K562 (cell line): Measurements from ENCODE around the gene IL23A. TPM values are rescaled to one million over a fixed set of nuclear protein-coding genes. Genes with fewer than 3 reads are reported as not detected.

Experiments used
- BCL6 ChIP-seq: fragments of 250-450 bp; sonication (Bioruptor Pico); IDR thresholded peaks from 2 replicates; pipeline ENCODE4 v1.4.0; 2020
- BHLHE40 ChIP-seq: IDR thresholded peaks from 2 replicates; pipeline ENCODE4 v1.6.1; 2011; ENCODE audit warnings: low read length, improper control_type of control experiment
- CEBPB ChIP-seq: fragments of 450-650 bp; IDR thresholded peaks from 2 replicates; pipeline ENCODE4 v1.6.1; 2016; ENCODE audit warnings: missing genetic modification characterization, missing compliant biosample characterization
- CTCFL ChIP-seq: IDR thresholded peaks from 2 replicates; pipeline ENCODE4 v1.6.1; 2011; ENCODE audit warnings: borderline replicate concordance, low read depth, mild to moderate bottlenecking, moderate library complexity, low read length; ENCODE audit not compliant: insufficient read depth, poor library complexity, severe bottlenecking
- CUX1 ChIP-seq: fragments of 200-800 bp; sonication (Bioruptor generic); IDR thresholded peaks from 2 replicates; pipeline ENCODE4 v1.6.1; 2016; ENCODE audit warnings: missing genetic modification characterization, missing compliant biosample characterization
- E2F8 ChIP-seq: fragments of 450-650 bp; IDR thresholded peaks from 2 replicates; pipeline ENCODE4 v1.7.1; 2018; ENCODE audit warnings: mild to moderate bottlenecking, low read depth; ENCODE audit not compliant: partially characterized antibody
- ETS1 ChIP-seq: conservative IDR thresholded peaks from 2 replicates; pipeline ENCODE4 v1.6.1; 2011; ENCODE audit warnings: low read depth, mild to moderate bottlenecking, low read length; ENCODE audit not compliant: control insufficient read depth
- FOXJ2 ChIP-seq: fragments of 200-800 bp; sonication (Bioruptor generic); IDR thresholded peaks from 2 replicates; pipeline ENCODE4 v1.6.1; 2016; ENCODE audit warnings: missing genetic modification characterization, missing compliant biosample characterization
- FOXP1 ChIP-seq: sonication (generic); formaldehyde crosslinking; IDR thresholded peaks from 2 replicates; pipeline ENCODE4 v1.8.0; 2022; ENCODE audit warnings: mild to moderate bottlenecking, missing genetic modification reagents
- NONO ChIP-seq, 2 experiments: fragments of 200-400 bp in 1 of 2; fragments of 450-650 bp in 1 of 2; formaldehyde crosslinking in 1 of 2; IDR thresholded peaks; 2 replicates each; pipeline ENCODE4 v1.6.1; 2017; ENCODE audit warnings: low read depth in 2 of 2, mild to moderate bottlenecking in 2 of 2, moderate library complexity in 2 of 2, low read length in 1 of 2
- NR2F6 ChIP-seq: fragments of 450-650 bp; formaldehyde crosslinking; IDR thresholded peaks from 2 replicates; pipeline ENCODE4 v1.4.0; 2020; ENCODE audit warnings: mild to moderate bottlenecking
- NR3C1 ChIP-seq: sonication (generic); formaldehyde crosslinking; IDR thresholded peaks from 2 replicates; pipeline ENCODE4 v1.8.1; 2022; ENCODE audit warnings: missing genetic modification reagents
- POLR2B ChIP-seq: fragments of 450-650 bp; IDR thresholded peaks from 2 replicates; pipeline ENCODE4 v1.6.1; 2018; ENCODE audit warnings: low read depth; ENCODE audit not compliant: partially characterized antibody
- RCOR1 ChIP-seq, 2 experiments: IDR thresholded peaks; 2 replicates each; pipeline ENCODE4 v1.6.1; 2012; ENCODE audit warnings: low read depth in 2 of 2, low read length in 2 of 2, borderline replicate concordance in 1 of 2, improper control_type of control experiment in 1 of 2
- ZKSCAN3 ChIP-seq: fragments of 250-450 bp; sonication (Bioruptor Pico); IDR thresholded peaks from 2 replicates; pipeline ENCODE4 v1.4.0; 2020
- ZNF75A ChIP-seq: fragments of 450-650 bp; formaldehyde crosslinking; IDR thresholded peaks from 2 replicates; pipeline ENCODE4 v1.4.0; 2020; ENCODE audit warnings: mild to moderate bottlenecking
- polyA plus RNA-seq, 8 experiments: library from polyadenylated mRNA; depleted of rRNA in 4 of 8; stranded (reverse) in 5 of 8; unstranded in 3 of 8; fragments of >200 nt; fragmentation: Nextera tagmentation in 2 of 8; fragmentation: Illumina TruSeq in 1 of 8; extraction: Ambion mirVana in 2 of 8; extraction: Trizol in 1 of 8; gene quantifications; 2 replicates each; pipeline versions ENCODE4 v1.2.1 to v1.2.3, GENCODE V29; 2011 to 2014; ENCODE audit warnings: inconsistent platforms in 1 of 8, missing spikeins in 1 of 8
- total RNA-seq, 7 experiments: library from RNA; depleted of rRNA in 6 of 7; stranded (reverse); fragments of >200 nt in 6 of 7; fragmentation: Illumina TruSeq in 2 of 7; extraction: Trizol in 2 of 7; gene quantifications; 2 replicates each; pipeline versions ENCODE4 v1.2.1 to v1.2.3, GENCODE V29; 2011 to 2021; ENCODE audit warnings: low replicate concordance in 1 of 7

Gene IL23A
- total and polyA plus RNA-seq, 9 of the 15 experiments (the other 6 are each of a cell fraction or from before 2014, with no cell fraction given): 4.4 to 37.2 (median 9.6) TPM

GRCh38 chr12:56299853-56300643 lies 38.6 kb upstream of the IL23A start, which contains the start of gene CS (continued):
- TF ChIP-seq E2F8 (no peak), NR2F6 (CRISPR knock-in tag) (no peak), BCL6 (CRISPR knock-in tag) (no peak), FOXP1 (peak; percentile 88; the same call in 1 of the 2 replicates), CEBPB (tag) (no peak), NR3C1 (no peak), ETS1 (peak; percentile 86), FOXJ2 (tag) (no peak), POLR2B (peak; percentile 81), ZNF75A (CRISPR knock-in tag) (no peak), BHLHE40 (peak; percentile 65), RCOR1 (IDR thresholded peaks at IDR 0.05; ENCODE audit: borderline replicate concordance in 1 of 2, low read depth in 2 of 2, low read length in 2 of 2) (peak in 1 of 2 experiments; percentile 8; a peak in 1 of 4 replicates), CTCFL (no peak), ZKSCAN3 (CRISPR knock-in tag) (no peak), NONO (IDR thresholded peaks at IDR 0.05; ENCODE audit: low read depth in 2 of 2, low read length in 1 of 2) (peak in 1 of 2 experiments; percentile 75; a peak in 1 of 4 replicates), CUX1 (CRISPR knock-in tag) (no peak)
